ENCODE data around the gene TEPSIN.

TEPSIN gene

GRCh38 chr17:81234940-81235821 is 3.7 kb downstream of the TEPSIN start:
- H3K27me3 ChIP-seq (ENCODE audit: insufficient read depth, low read length, poor library complexity) = no peaks in the 10 kb centered on the region
- no peak overlapping the region for H2AFZ ChIP-seq (ENCODE audit: low read depth, low read length)
- no peak overlapping the region for H3K9ac ChIP-seq (ENCODE audit: low read depth, low read length)
- peaks cover 24% of the 10 kb centered on the region for H4K20me1 ChIP-seq (ENCODE audit: insufficient read depth, low read length)
- no peaks in the 10 kb centered on the region for H3K9me3 ChIP-seq (ENCODE audit: insufficient read depth, low read length, severe bottlenecking)
- H3K4me3 ChIP-seq (ENCODE audit: low read depth in 1 of 2, low read length in 2 of 2) = no peak overlapping the region
- TF ChIP-seq EZH2 (IDR thresholded peaks at IDR 0.05; ENCODE audit: borderline replicate concordance, low read depth, low read length, severe bottlenecking) (no peak), CTCF (IDR thresholded peaks at IDR 0.05; ENCODE audit: borderline replicate concordance, extremely low read depth, low read length, poor library complexity, severe bottlenecking) (no peak)
- peaks cover 31% of the 10 kb centered on the region for H3K4me1 ChIP-seq (ENCODE audit: insufficient read depth, low read length)
- peak overlapping the region; percentile 3; the same call in 1 of the 2 replicates for H3K4me2 ChIP-seq (ENCODE audit: insufficient read depth, low read length)
- DNase-seq = no peak
- peaks cover 51% of the 10 kb centered on the region for H3K79me2 ChIP-seq (ENCODE audit: insufficient read depth, low read length)
- no peak overlapping the region for H3K27ac ChIP-seq (ENCODE audit: low read length)
- H3K36me3 ChIP-seq (ENCODE audit: insufficient read depth, low read length) = peaks cover 57% of the 10 kb centered on the region
- no peak for ATAC-seq (ENCODE audit: insufficient read depth, low read depth)

- Histone ChIP-seq H3K9me3 (ENCODE audit: insufficient read depth, low read length, severe bottlenecking) (no peaks in the 10 kb centered on the region), H3K4me2 (ENCODE audit: insufficient read depth, low read length) (no peak overlapping the region), H4K20me1 (ENCODE audit: insufficient read depth, low read length) (peaks cover 24% of the 10 kb centered on the region), H2AFZ (ENCODE audit: low read depth, low read length) (no peak overlapping the region), H3K9ac (ENCODE audit: low read depth, low read length) (no peak overlapping the region), H3K4me3 (ENCODE audit: low read depth in 1 of 2, low read length in 2 of 2) (no peak overlapping the region), H3K4me1 (ENCODE audit: insufficient read depth, low read length) (peaks cover 26% of the 10 kb centered on the region), H3K27me3 (ENCODE audit: insufficient read depth, low read length, poor library complexity) (no peaks in the 10 kb centered on the region), H3K79me2 (ENCODE audit: insufficient read depth, low read length) (peaks cover 44% of the 10 kb centered on the region), H3K36me3 (ENCODE audit: insufficient read depth, low read length) (peaks cover 64% of the 10 kb centered on the region), H3K27ac (ENCODE audit: low read length) (no peak overlapping the region)
- TF ChIP-seq CTCF (IDR thresholded peaks at IDR 0.05; ENCODE audit: borderline replicate concordance, extremely low read depth, low read length, poor library complexity, severe bottlenecking) (no peak), EZH2 (IDR thresholded peaks at IDR 0.05; ENCODE audit: borderline replicate concordance, low read depth, low read length, severe bottlenecking) (no peak)
- ATAC-seq (ENCODE audit: insufficient read depth, low read depth) (no peak), DNase-seq (no peak)
These were observed 4.4 kb downstream of the TEPSIN start for GRCh38 chr17:81234506-81234855.

GRCh38 chr17:81233811-81234505 is 4.9 kb downstream of the TEPSIN start:
- Histone ChIP-seq H2AFZ (ENCODE audit: low read depth, low read length) (no peak overlapping the region), H4K20me1 (ENCODE audit: insufficient read depth, low read length) (peaks cover 24% of the 10 kb centered on the region), H3K27me3 (ENCODE audit: insufficient read depth, low read length, poor library complexity) (no peaks in the 10 kb centered on the region), H3K9me3 (ENCODE audit: insufficient read depth, low read length, severe bottlenecking) (no peaks in the 10 kb centered on the region), H3K9ac (ENCODE audit: low read depth, low read length) (no peak overlapping the region), H3K4me2 (ENCODE audit: insufficient read depth, low read length) (no peak overlapping the region), H3K27ac (ENCODE audit: low read length) (no peak overlapping the region), H3K4me3 (ENCODE audit: low read depth in 1 of 2, low read length in 2 of 2) (no peak overlapping the region), H3K36me3 (ENCODE audit: insufficient read depth, low read length) (peaks cover 67% of the 10 kb centered on the region), H3K4me1 (ENCODE audit: insufficient read depth, low read length) (peaks cover 26% of the 10 kb centered on the region), H3K79me2 (ENCODE audit: insufficient read depth, low read length) (peaks cover 40% of the 10 kb centered on the region)
- no peak for ATAC-seq (ENCODE audit: insufficient read depth, low read depth)
- no peak for TF ChIP-seq CTCF (IDR thresholded peaks at IDR 0.05; ENCODE audit: borderline replicate concordance, extremely low read depth, low read length, poor library complexity, severe bottlenecking)
- no peak for TF ChIP-seq EZH2 (IDR thresholded peaks at IDR 0.05; ENCODE audit: borderline replicate concordance, low read depth, low read length, severe bottlenecking)
- no peak for DNase-seq

All from DND-41 (cell line).